Right renal pelvis (tissue), 4 donors: ENCODE data around the gene B3GALNT1. TPM values are rescaled to one million over a fixed set of nuclear protein-coding genes. Genes with fewer than 3 reads are reported as not detected.
"Not testable (repeated sequence)": the region's sequence is repeated elsewhere in the genome, so short reads cannot be mapped to it uniquely, and the experiment has no call there.

Source experiments
- DNase-seq, 4 donors: peaks; one replicate each; pipeline ENCODE4 v3.0.0-alpha.2; 2013; ENCODE audit warnings: low read depth in 4 of 4, low spot score in 3 of 4, missing footprints in 1 of 4
- polyA plus RNA-seq, 4 donors: library from polyadenylated mRNA; unstranded; fragments of 120-200 nt; gene quantifications; one replicate each; pipeline ENCODE4 v1.2.1, GENCODE V29; 2013; ENCODE audit not compliant: insufficient read length in 4 of 4

Gene B3GALNT1
- polyA plus RNA-seq, 4 donors = 42.9 to 57.1 (median 51.3) TPM

DNA sequence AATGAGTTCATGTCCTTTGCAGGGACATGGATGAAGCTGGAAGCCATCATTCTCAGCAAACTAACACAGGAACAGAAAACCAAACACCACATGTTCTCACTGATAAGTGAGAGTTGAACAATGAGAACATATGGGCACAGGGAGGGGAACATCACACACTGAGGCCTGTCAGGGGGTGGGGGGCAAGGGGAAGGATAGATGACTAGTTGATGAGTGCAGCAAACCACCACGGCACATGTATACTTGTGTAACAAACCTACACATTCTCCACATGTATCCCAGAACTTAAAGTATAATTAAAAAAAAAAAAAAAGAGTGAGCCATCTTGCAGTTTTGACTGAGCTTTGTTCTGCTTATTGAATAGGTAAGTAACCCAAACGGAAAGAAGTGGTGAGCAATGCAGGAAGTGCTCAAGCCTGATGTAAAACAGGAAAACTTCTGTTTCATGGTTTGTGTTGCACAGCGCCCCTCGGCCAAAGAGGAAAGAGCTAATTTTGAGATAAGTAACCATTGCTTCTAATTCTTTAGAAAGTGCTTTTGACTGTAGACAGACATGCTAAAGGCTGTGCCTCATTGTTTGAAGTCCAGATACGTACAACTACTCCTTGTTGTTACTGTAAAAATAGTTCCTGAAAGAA, 70.1 kb downstream of the B3GALNT1 start:
- DNase-seq = not testable (repeated sequence)

Other genes with a start within 250 kb of the B3GALNT1 start
- gene NMD3, start 116.0 kb upstream of the B3GALNT1 start, polyA plus RNA-seq = 10 to 100 TPM; 52.8 to 63.4 (median 62.4) TPM